Gastroesophageal sphincter (tissue), 4 donors: ENCODE results near the gene EGFLAM. TPM values are rescaled to one million over a fixed set of nuclear protein-coding genes. Genes with fewer than 3 reads are reported as not detected.

ENCODE experiments used
- ATAC-seq: fragments of 150-250 bp; one replicate; pipeline ENCODE4 v1.9.1; 2016; ENCODE audit warnings: mild to moderate bottlenecking, moderate library complexity
- H3K27ac ChIP-seq, 4 donors: fragments of 200-600 bp; sonication (generic) in 3 of 4; 1 replicate in 3 of 4; 2 replicates in 1 of 4; pipeline ENCODE4 v1.5.1; 2016 to 2019
- H3K27me3 ChIP-seq: fragments of 200-600 bp; sonication (generic); one replicate; pipeline ENCODE4 v1.5.1; 2019
- H3K36me3 ChIP-seq, 2 donors: fragments of 200-600 bp; sonication (generic); one replicate each; pipeline ENCODE4 v1.5.1; 2019; ENCODE audit warnings: control low read depth in 1 of 2
- H3K4me1 ChIP-seq, 3 donors: fragments of 200-600 bp; sonication (generic); 1 replicate in 2 of 3; 2 replicates in 1 of 3; pipeline ENCODE4 v1.5.1; 2016 to 2019; ENCODE audit warnings: control low read depth in 2 of 3
- H3K4me3 ChIP-seq, 2 donors: fragments of 200-600 bp; sonication (generic); one replicate each; pipeline ENCODE4 v1.5.1; 2019; ENCODE audit warnings: mild to moderate bottlenecking in 1 of 2, moderate library complexity in 1 of 2
- H3K9me3 ChIP-seq, 3 donors: fragments of 200-600 bp; sonication (generic); one replicate each; pipeline ENCODE4 v1.5.1; 2017 to 2019; ENCODE audit warnings: control low read depth in 2 of 3
- EP300 ChIP-seq: sonication (generic); formaldehyde crosslinking; IDR thresholded peaks from one replicate; pipeline ENCODE4 v1.6.1; 2017; ENCODE audit warnings: antibody characterized with exemption, mild to moderate bottlenecking
- POLR2A ChIP-seq, 2 donors: fragments of 450-650 bp; IDR thresholded peaks; one replicate each; pipeline ENCODE4 v1.6.1; 2017; ENCODE audit warnings: antibody characterized with exemption in 2 of 2, mild to moderate bottlenecking in 2 of 2, moderate library complexity in 1 of 2
- POLR2AphosphoS5 ChIP-seq: sonication (generic); formaldehyde crosslinking; IDR thresholded peaks from one replicate; pipeline ENCODE4 v1.6.1; 2017; ENCODE audit warnings: antibody characterized with exemption
- WGBS, 2 donors: methylation state at CpG; one replicate each; pipeline ENCODE4 v1.1.5; 2018; ENCODE audit warnings: low coverage in 1 of 2; 5-methylcytosine and 5-hydroxymethylcytosine counted together
- total RNA-seq, 4 donors: library from RNA; depleted of rRNA; stranded (reverse); fragments of >200 nt; gene quantifications; one replicate each; pipeline ENCODE4 v1.1.0, GENCODE V29; 2016
- TF ChIP-seq, protein P1 (sequence below), 4 experiments: fragments of 200-600 bp in 2 of 4; fragments of 450-650 bp in 2 of 4; sonication (generic) in 1 of 4; IDR thresholded peaks; one replicate each; pipeline ENCODE4 v1.5.1; 2017 to 2019; ENCODE audit warnings: antibody characterized with exemption in 4 of 4, mild to moderate bottlenecking in 2 of 4, moderate library complexity in 2 of 4

EGFLAM gene
- total RNA-seq, 4 donors from 2014 or later: 4.8 to 8.3 (median 7.7) TPM

DNA sequence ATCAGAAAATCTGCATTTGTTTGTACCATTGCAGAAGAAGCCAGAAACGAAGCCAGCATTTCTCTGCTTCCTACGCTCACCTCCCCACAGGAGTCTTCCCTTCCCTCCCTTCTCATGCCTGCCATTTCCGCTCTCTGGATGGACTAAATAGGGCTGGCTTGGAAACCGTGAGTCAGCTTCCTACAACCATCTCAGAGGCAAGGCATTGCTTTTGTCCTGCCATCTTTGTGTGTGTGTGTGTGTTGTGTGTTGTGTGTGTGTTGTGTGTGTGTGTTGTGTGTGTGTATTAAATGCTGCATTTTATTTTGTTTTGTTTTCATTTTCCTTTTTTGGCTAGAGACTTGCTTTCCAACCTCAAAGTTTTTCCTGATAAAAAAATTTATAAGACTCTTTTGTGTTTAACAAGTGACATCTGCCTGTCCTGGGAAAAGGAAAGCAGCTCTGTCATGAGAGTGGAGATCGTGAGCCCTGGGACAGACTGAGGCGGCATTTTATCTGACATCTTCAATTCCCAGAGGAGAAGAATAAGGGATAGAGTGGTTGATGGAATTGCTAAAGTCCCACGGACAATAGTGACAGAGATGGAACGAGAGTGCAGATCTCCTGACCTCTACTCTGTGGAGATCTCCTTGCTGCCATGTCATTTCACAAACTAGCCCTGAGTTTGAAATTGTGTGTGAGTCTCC, 7.5 kb upstream of the EGFLAM start:
- Histone ChIP-seq H3K27ac (no peak overlapping the region), H3K4me3 (no peak overlapping the region), H3K27me3 (peaks cover 30% of the 10 kb centered on the region), H3K36me3 (no peaks in the 10 kb centered on the region), H3K4me1 (no peaks in the 10 kb centered on the region), H3K9me3 (no peaks in the 10 kb centered on the region)
- no peak for TF ChIP-seq POLR2AphosphoS5
- TF ChIP-seq, protein P1, sequence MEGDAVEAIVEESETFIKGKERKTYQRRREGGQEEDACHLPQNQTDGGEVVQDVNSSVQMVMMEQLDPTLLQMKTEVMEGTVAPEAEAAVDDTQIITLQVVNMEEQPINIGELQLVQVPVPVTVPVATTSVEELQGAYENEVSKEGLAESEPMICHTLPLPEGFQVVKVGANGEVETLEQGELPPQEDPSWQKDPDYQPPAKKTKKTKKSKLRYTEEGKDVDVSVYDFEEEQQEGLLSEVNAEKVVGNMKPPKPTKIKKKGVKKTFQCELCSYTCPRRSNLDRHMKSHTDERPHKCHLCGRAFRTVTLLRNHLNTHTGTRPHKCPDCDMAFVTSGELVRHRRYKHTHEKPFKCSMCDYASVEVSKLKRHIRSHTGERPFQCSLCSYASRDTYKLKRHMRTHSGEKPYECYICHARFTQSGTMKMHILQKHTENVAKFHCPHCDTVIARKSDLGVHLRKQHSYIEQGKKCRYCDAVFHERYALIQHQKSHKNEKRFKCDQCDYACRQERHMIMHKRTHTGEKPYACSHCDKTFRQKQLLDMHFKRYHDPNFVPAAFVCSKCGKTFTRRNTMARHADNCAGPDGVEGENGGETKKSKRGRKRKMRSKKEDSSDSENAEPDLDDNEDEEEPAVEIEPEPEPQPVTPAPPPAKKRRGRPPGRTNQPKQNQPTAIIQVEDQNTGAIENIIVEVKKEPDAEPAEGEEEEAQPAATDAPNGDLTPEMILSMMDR (IDR thresholded peaks at IDR 0.05): no peak
- no peak for TF ChIP-seq EP300
- TF ChIP-seq POLR2A (IDR thresholded peaks at IDR 0.05): no peak
- ATAC-seq: no peak
- WGBS, 2 donors: 69 to 76% methylated on average over 8 of the region's 8 CpGs

DNA sequence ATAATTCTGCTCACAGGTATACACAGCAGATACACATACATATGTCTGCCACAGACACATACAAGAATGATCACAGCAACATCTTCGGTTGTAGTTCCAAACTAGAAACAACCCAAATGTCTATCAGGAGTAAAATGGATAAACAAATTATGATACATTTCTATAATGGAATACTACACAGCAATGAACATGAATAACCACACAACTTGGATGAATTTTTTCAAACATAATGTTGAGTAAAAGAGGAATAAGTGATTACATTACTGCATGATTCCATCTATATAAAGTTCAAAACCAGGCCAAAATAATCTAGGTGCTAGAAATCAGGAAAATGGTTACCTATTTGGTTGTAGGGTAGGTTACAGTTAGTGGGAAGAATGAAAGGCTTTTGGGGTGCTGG, 4.6 kb upstream of the EGFLAM start:
- no peaks in the 10 kb centered on the region for H3K36me3 ChIP-seq
- peaks cover 0 to 18% (median 9%) of the 10 kb centered on the region in 3 donors for H3K4me1 ChIP-seq
- ATAC-seq: no peak
- WGBS, 2 donors: 92 to 100% methylated on average over 1 of the region's 1 CpG
- H3K9me3 ChIP-seq: no peaks in the 10 kb centered on the region
- no peak overlapping the region for H3K4me3 ChIP-seq
- H3K27me3 ChIP-seq: peaks cover 58% of the 10 kb centered on the region
- H3K27ac ChIP-seq: no peak overlapping the region
- TF ChIP-seq POLR2AphosphoS5: no peak
- TF ChIP-seq EP300: no peak

DNA sequence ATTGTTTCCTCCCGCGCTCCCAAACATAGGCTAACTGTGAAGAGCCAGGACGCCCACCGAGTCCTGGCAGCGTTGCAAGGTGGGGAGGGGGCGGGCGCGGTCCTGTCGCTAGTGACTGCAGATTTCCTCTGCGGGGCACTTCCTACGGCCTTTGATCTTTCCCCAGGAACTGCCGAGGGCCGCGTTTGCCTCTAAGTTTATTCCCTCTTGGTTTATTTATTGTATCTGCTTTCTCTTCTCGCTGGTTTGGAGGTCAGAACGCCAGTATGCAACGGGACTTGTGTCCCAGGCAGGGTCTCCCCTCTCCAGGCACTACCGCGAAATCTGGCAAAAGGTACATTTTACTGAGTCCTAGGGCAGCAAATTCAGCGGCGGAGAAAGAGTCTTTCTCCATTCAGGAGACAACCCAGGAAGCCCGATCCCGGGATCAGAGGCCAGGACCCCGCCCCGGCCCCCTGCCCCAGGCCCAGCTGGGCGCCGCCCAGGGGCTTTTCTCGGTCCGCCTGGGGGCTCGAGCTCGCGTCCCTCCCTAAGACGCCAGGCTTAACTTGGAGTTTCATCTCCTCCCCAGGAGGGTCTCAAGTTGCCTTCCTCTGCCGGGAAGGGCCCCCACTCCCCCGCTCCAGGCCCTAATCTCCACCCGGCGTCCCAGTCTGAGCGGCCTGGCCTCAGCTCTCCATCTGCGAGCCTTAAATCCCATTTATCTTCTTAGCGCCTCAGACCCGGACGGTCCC, 884 bp upstream of the EGFLAM start:
- H3K27me3 ChIP-seq: peaks cover 69% of the 10 kb centered on the region
- H3K9me3 ChIP-seq: no peaks in the 10 kb centered on the region
- no peak for TF ChIP-seq EP300
- TF ChIP-seq, protein P1 (IDR thresholded peaks at IDR 0.05): no peak
- TF ChIP-seq POLR2AphosphoS5: no peak
- TF ChIP-seq POLR2A (IDR thresholded peaks at IDR 0.05): no peak
- ATAC-seq: peak; percentile 38
- H3K27ac ChIP-seq: peak overlapping the region in 2 of 4 donors; percentile 16 to 65
- 5% methylated on average over 26 of the region's 42 CpGs; no CpG with 5 or more reads in 1 of the 2 donors for WGBS, 2 donors
- H3K36me3 ChIP-seq: no peaks in the 10 kb centered on the region
- H3K4me1 ChIP-seq: peaks cover 0 to 24% (median 13%) of the 10 kb centered on the region in 3 donors
- H3K4me3 ChIP-seq: peak overlapping the region; percentile 32 to 61

DNA sequence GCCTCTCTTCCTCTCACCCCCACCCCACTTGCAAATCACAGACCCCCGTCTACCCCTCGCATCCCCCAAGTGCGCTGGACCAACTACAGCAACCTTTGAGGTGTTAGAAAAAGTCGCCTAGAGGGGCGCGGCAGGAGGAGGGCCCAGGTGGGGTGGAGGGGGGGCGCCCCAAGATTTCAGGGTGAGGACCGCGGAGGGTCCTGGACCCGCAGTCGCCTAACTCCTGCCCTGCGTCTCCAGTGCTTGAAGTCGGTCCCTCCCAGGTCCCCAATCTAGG, 379 bp upstream of the EGFLAM start:
- H3K36me3 ChIP-seq: no peaks in the 10 kb centered on the region
- 0% methylated on average over 2 of the region's 13 CpGs; no CpG with 5 or more reads in 1 of the 2 donors for WGBS, 2 donors
- no peak for TF ChIP-seq POLR2AphosphoS5
- TF ChIP-seq, protein P1 (IDR thresholded peaks at IDR 0.05): no peak
- H3K27ac ChIP-seq: peak overlapping the region in 2 of 4 donors; percentile 16 to 65
- H3K4me3 ChIP-seq: peak overlapping the region; percentile 32 to 61
- peaks cover 64% of the 10 kb centered on the region for H3K27me3 ChIP-seq
- H3K4me1 ChIP-seq: peaks cover 0 to 24% (median 13%) of the 10 kb centered on the region in 3 donors
- peak; percentile 32 for ATAC-seq
- no peaks in the 10 kb centered on the region for H3K9me3 ChIP-seq

DNA sequence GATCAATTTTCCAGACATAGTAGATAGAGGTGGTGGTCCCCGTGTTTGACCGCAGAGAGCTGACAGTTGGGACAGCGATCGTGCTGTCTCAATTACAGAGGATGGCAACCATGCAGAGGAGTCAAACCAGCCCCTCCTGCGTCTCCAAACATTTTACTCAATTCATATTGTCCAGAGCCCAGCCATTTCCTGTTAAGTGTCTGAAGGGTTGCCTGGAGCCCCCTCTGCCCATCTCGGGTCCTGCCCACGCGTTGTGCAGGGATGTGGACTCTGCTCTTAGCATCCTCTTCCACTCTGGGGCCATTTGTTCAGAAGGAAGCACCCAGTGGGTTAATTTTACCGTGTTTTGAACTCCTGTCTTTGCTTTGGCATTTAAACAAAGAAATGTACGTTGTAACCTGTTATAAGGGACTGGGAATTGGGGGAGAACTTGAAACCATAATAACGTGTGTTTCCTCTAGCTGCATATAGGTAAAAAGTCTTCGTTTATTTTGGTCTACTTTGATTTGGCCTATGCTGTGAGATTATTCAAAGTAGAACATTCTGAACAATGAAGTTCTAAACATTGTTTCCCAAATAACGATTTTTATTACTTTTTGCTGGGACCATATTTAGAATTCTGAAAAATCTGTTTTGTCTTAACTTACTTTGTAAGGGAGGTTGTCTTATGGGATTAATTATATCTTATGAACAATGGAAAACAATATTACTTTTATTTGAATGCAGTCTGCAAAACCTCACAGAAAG, 876 bp downstream of the EGFLAM start:
- Histone ChIP-seq H3K36me3 (no peaks in the 10 kb centered on the region), H3K4me3 (peak overlapping the region; percentile 32 to 61), H3K9me3 (no peaks in the 10 kb centered on the region), H3K27me3 (peaks cover 66% of the 10 kb centered on the region), H3K27ac (peak overlapping the region in 3 of 4 donors; percentile 9 to 65 (median 16)), H3K4me1 (peaks cover 0 to 24% (median 13%) of the 10 kb centered on the region in 3 donors)
- TF ChIP-seq EP300 (no peak), POLR2AphosphoS5 (no peak)
- 14 to 34% methylated on average over 12 to 13 of the region's 13 CpGs for WGBS, 2 donors
- no peak for ATAC-seq
